ENCODE measurements around the gene CAMK2D.

GRCh38 chr4:113694008-113694407 lies 67.5 kb downstream of the CAMK2D start:
- TF ChIP-seq POLR2A (IDR thresholded peaks at IDR 0.05) (no peak), CTCF (IDR thresholded peaks at IDR 0.05) (no peak)

Data from thyroid gland (tissue), 4 donors.